Liver (tissue), 9 donors: ENCODE data around the gene SPATA31E1. TPM values are rescaled to one million over a fixed set of nuclear protein-coding genes. Genes with fewer than 3 reads are reported as not detected.
"Not testable (repeated sequence)": the region's sequence is repeated elsewhere in the genome, so short reads cannot be mapped to it uniquely, and the experiment has no call there.

Experiments used
- DNase-seq: peaks from one replicate; pipeline ENCODE4 v3.0.0-alpha.2; 2017; ENCODE audit warnings: low spot score
- H3K27ac ChIP-seq, 2 donors: one replicate each; pipeline ENCODE4 v1.7.0; 2013; ENCODE audit warnings: inconsistent platforms in 2 of 2, low read length in 2 of 2, control low read depth in 1 of 2, low read depth in 1 of 2, mild to moderate bottlenecking in 1 of 2
- H3K27me3 ChIP-seq, 4 donors: one replicate each; pipeline versions ENCODE4 v1.6.1 to v1.7.0; 2013; ENCODE audit warnings: low read length in 3 of 4, inconsistent platforms in 1 of 4, mild to moderate bottlenecking in 1 of 4, moderate library complexity in 1 of 4; ENCODE audit not compliant: control insufficient read depth in 4 of 4, insufficient read depth in 4 of 4
- H3K36me3 ChIP-seq, 4 donors: one replicate each; pipeline versions ENCODE4 v1.6.1 to v1.7.0; 2013; ENCODE audit warnings: low read length in 3 of 4, mild to moderate bottlenecking in 3 of 4, low read depth in 1 of 4, moderate library complexity in 1 of 4; ENCODE audit not compliant: control insufficient read depth in 4 of 4, insufficient read depth in 3 of 4
- H3K4me1 ChIP-seq, 4 donors: one replicate each; pipeline versions ENCODE4 v1.6.1 to v1.7.0; 2013; ENCODE audit warnings: low read length in 3 of 4, mild to moderate bottlenecking in 3 of 4, moderate library complexity in 1 of 4; ENCODE audit not compliant: control insufficient read depth in 4 of 4, insufficient read depth in 4 of 4
- H3K4me3 ChIP-seq, 3 donors: one replicate each; pipeline versions ENCODE4 v1.6.1 to v1.7.0; 2013; ENCODE audit warnings: low read length in 3 of 3, control low read depth in 1 of 3, low read depth in 1 of 3, mild to moderate bottlenecking in 1 of 3
- H3K9ac ChIP-seq, 2 donors: one replicate each; pipeline ENCODE4 v1.7.0; 2013; ENCODE audit warnings: low read length in 2 of 2, mild to moderate bottlenecking in 2 of 2, moderate library complexity in 2 of 2, control low read depth in 1 of 2, low read depth in 1 of 2
- H3K9me3 ChIP-seq, 4 donors: one replicate each; pipeline versions ENCODE4 v1.6.1 to v1.7.0; 2013; ENCODE audit warnings: low read length in 3 of 4; ENCODE audit not compliant: control insufficient read depth in 4 of 4
- ATF3 ChIP-seq: IDR thresholded peaks from 2 replicates; pipeline ENCODE4 v1.6.1; 2016; ENCODE audit warnings: antibody characterized with exemption
- CTCF ChIP-seq: fragments of 150-350 bp; IDR thresholded peaks from 2 replicates; pipeline ENCODE4 v1.5.1; 2017; ENCODE audit warnings: improper control_type of control experiment, low read depth, low read length; ENCODE audit not compliant: missing input control
- EGR1 ChIP-seq, 2 donors: IDR thresholded peaks; 2 replicates each; pipeline ENCODE4 v1.6.1; 2016 to 2018; ENCODE audit warnings: antibody characterized with exemption in 2 of 2, low read depth in 2 of 2
- FOXA1 ChIP-seq: IDR thresholded peaks from 2 replicates; pipeline ENCODE4 v1.6.1; 2016; ENCODE audit warnings: antibody characterized with exemption
- FOXA2 ChIP-seq: IDR thresholded peaks from 2 replicates; pipeline ENCODE4 v1.6.1; 2016; ENCODE audit warnings: antibody characterized with exemption
- HNF4A ChIP-seq, 2 donors: conservative IDR thresholded peaks; 2 replicates each; pipeline ENCODE4 v1.6.1; 2016; ENCODE audit warnings: antibody characterized with exemption in 2 of 2, mild to moderate bottlenecking in 2 of 2
- HNF4G ChIP-seq: IDR thresholded peaks from 2 replicates; pipeline ENCODE4 v1.6.1; 2016; ENCODE audit warnings: antibody characterized with exemption
- JUND ChIP-seq, 2 donors: IDR thresholded peaks; 2 replicates each; pipeline ENCODE4 v1.6.1; 2016; ENCODE audit warnings: antibody characterized with exemption in 2 of 2
- MAX ChIP-seq: IDR thresholded peaks from 2 replicates; pipeline ENCODE4 v1.6.1; 2016; ENCODE audit warnings: antibody characterized with exemption
- NR2F2 ChIP-seq: IDR thresholded peaks from 2 replicates; pipeline ENCODE4 v1.6.1; 2016; ENCODE audit warnings: antibody characterized with exemption
- RAD21 ChIP-seq, 2 donors: IDR thresholded peaks; 2 replicates each; pipeline ENCODE4 v1.6.1; 2016; ENCODE audit warnings: antibody characterized with exemption in 2 of 2, mild to moderate bottlenecking in 2 of 2
- REST ChIP-seq: IDR thresholded peaks from 2 replicates; pipeline ENCODE4 v1.6.1; 2016; ENCODE audit warnings: antibody characterized with exemption, mild to moderate bottlenecking
- RXRA ChIP-seq, 2 donors: IDR thresholded peaks; 2 replicates each; pipeline ENCODE4 v1.6.1; 2017 to 2018; ENCODE audit warnings: antibody characterized with exemption in 2 of 2, mild to moderate bottlenecking in 1 of 2
- SP1 ChIP-seq: IDR thresholded peaks from 2 replicates; pipeline ENCODE4 v1.6.1; 2018; ENCODE audit warnings: antibody characterized with exemption, mild to moderate bottlenecking
- TAF1 ChIP-seq: conservative IDR thresholded peaks from 2 replicates; pipeline ENCODE4 v1.6.1; 2016; ENCODE audit warnings: antibody characterized with exemption, mild to moderate bottlenecking
- YY1 ChIP-seq: IDR thresholded peaks from 2 replicates; pipeline ENCODE4 v1.6.1; 2016; ENCODE audit warnings: antibody characterized with exemption, mild to moderate bottlenecking
- ZBTB33 ChIP-seq: IDR thresholded peaks from 2 replicates; pipeline ENCODE4 v1.6.1; 2016; ENCODE audit warnings: antibody characterized with exemption
- WGBS: extraction: QIAGEN DNeasy Blood & Tissue Kit; methylation state at CpG from one replicate; pipeline ENCODE4 v1.1.7; 2013; 5-methylcytosine and 5-hydroxymethylcytosine counted together
- polyA plus RNA-seq, 2 donors: library from polyadenylated mRNA; stranded (reverse) in 1 of 2; unstranded in 1 of 2; fragments of 200-250 nt in 1 of 2; fragments of >200 nt in 1 of 2; fragmentation: Nextera tagmentation in 1 of 2; extraction: Ambion mirVana in 1 of 2; gene quantifications; one replicate each; pipeline versions ENCODE4 v1.2.1 to v1.2.3, GENCODE V29; 2013 to 2015
- total RNA-seq, 2 donors: library from RNA; depleted of rRNA; stranded (reverse); fragments of >200 nt; gene quantifications; one replicate each; pipeline ENCODE4 v1.2.3, GENCODE V29; 2014
- donor health status: healthy.
- donor health status: healthy.
- donor health status: healthy.
- donor health status: healthy.
- donor health status: healthy.

The SPATA31E1 gene
- total and polyA plus RNA-seq, 4 donors: not detected

- no peak for TF ChIP-seq ZBTB33
- TF ChIP-seq HNF4A (conservative IDR thresholded peaks at IDR 0.05): no peak
- TF ChIP-seq FOXA2: no peak
- no peak for TF ChIP-seq CTCF
- no peak for TF ChIP-seq NR2F2
- TF ChIP-seq TAF1: no peak
- no peak for TF ChIP-seq ATF3
- TF ChIP-seq REST: no peak
- no peak for TF ChIP-seq JUND (IDR thresholded peaks at IDR 0.05)
- no peak for TF ChIP-seq HNF4G
- no peak for TF ChIP-seq MAX
- TF ChIP-seq FOXA1: no peak
- TF ChIP-seq EGR1 (IDR thresholded peaks at IDR 0.05; ENCODE audit: low read depth in 2 of 2): no peak
- no peak for TF ChIP-seq SP1
- TF ChIP-seq RXRA (IDR thresholded peaks at IDR 0.05): no peak
- TF ChIP-seq RAD21 (IDR thresholded peaks at IDR 0.05): no peak
- TF ChIP-seq YY1: no peak
- H3K9me3 ChIP-seq: no peaks in the 10 kb centered on the region
- no peaks in the 10 kb centered on the region for H3K4me1 ChIP-seq
- 83% methylated on average over 4 of the region's 4 CpGs for WGBS
- no peaks in the 10 kb centered on the region for H3K36me3 ChIP-seq
- H3K27me3 ChIP-seq: no peaks in the 10 kb centered on the region
- no peak overlapping the region for H3K4me3 ChIP-seq
- no peak overlapping the region for H3K9ac ChIP-seq
- no peak overlapping the region for H3K27ac ChIP-seq
- no peak for DNase-seq
These were observed 32.3 kb upstream of the SPATA31E1 start for GRCh38 chr9:87850391-87850790.

- H3K36me3 ChIP-seq, H3K27me3 ChIP-seq, DNase-seq, H3K27ac ChIP-seq, H3K4me1 ChIP-seq, H3K9me3 ChIP-seq, H3K4me3 ChIP-seq, H3K9ac ChIP-seq: not testable (repeated sequence)
- 83% methylated on average over 4 of the region's 4 CpGs for WGBS
These were observed 31.5 kb upstream of the SPATA31E1 start for GRCh38 chr9:87851186-87851585.
